Measurements from ENCODE around the gene CASK.
"Not testable (repeated sequence)": the region's sequence is repeated elsewhere in the genome, so short reads cannot be mapped to it uniquely, and the experiment has no call there.

The CASK gene

DNA sequence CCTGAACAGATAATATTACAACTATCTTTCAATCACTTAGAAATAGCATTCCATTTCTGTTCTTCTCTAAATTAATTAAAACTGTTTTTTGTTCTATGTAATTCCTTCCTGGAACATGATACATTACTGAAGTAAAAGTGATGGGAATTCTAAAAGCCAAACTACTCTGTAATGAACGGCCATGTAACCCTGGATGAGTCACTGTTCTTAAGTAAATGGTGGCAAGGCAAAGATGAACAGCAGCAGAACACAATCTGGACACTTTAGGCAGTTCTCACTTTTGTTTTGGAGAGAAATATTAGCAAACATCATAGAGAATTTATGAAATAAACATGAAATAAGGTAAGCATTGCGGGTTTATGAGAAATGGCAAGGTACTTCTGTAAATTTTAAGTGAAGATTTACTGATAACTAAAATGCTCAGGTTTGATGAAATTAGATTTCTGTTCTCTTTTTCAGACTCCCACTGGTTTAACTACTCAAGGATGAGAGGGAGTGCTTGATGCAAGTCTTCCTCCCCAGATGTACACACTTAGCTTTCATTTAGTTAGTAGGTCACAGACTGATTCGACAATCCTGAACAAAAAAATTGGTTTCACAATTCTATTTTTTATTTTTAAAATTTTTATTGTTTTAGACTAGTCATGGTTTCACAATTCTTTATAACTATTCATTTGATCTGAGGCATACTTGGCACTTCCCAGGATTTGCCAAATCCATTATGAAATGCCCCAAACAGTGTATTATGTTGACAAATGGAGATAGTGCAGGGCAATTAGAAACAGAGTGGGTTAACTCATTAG lies 200.3 kb downstream of the CASK start:
- TF ChIP-seq, protein P1, sequence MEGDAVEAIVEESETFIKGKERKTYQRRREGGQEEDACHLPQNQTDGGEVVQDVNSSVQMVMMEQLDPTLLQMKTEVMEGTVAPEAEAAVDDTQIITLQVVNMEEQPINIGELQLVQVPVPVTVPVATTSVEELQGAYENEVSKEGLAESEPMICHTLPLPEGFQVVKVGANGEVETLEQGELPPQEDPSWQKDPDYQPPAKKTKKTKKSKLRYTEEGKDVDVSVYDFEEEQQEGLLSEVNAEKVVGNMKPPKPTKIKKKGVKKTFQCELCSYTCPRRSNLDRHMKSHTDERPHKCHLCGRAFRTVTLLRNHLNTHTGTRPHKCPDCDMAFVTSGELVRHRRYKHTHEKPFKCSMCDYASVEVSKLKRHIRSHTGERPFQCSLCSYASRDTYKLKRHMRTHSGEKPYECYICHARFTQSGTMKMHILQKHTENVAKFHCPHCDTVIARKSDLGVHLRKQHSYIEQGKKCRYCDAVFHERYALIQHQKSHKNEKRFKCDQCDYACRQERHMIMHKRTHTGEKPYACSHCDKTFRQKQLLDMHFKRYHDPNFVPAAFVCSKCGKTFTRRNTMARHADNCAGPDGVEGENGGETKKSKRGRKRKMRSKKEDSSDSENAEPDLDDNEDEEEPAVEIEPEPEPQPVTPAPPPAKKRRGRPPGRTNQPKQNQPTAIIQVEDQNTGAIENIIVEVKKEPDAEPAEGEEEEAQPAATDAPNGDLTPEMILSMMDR (IDR thresholded peaks at IDR 0.05) = no peak
- Mint-ChIP-seq H3K4me3 (no peak overlapping the region), H3K9me3 (peaks cover 35% of the 10 kb centered on the region), H3K27me3 (ENCODE audit: low read depth, poor library complexity) (no peaks in the 10 kb centered on the region), H3K36me3 (ENCODE audit: low read depth) (peaks cover 39% of the 10 kb centered on the region), H3K27ac (no peak overlapping the region), H3K4me1 (peaks cover 17% of the 10 kb centered on the region)
- no peak for DNase-seq

DNA sequence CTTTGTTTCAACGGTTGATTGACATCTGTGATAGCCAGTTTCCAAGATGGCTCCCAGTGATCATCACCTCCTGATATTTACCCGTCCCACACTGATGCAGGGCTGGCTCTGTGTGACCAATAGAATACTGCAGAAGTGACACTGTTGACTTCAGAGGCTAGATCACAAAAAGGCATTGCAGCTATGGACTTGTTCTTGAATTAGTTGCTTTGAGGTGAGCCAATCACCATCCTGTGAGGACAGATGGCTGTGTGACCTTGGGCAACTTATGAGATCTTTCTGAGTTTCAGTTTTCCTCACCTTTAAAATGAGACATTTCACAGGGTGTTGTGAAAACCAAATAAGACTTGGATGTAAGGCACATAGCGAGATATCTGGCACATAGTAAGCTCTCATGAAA lies 201.1 kb downstream of the CASK start:
- peaks cover 45% of the 10 kb centered on the region for H3K36me3 Mint-ChIP-seq (ENCODE audit: low read depth)
- H3K9me3 Mint-ChIP-seq = peaks cover 40% of the 10 kb centered on the region
- no peak overlapping the region for H3K27ac Mint-ChIP-seq
- TF ChIP-seq, protein P1 (IDR thresholded peaks at IDR 0.05) = no peak
- DNase-seq = no peak
- no peak overlapping the region for H3K4me3 Mint-ChIP-seq
- H3K4me1 Mint-ChIP-seq = peaks cover 21% of the 10 kb centered on the region
- peaks cover 1% of the 10 kb centered on the region for H3K27me3 Mint-ChIP-seq (ENCODE audit: low read depth, poor library complexity)

DNA sequence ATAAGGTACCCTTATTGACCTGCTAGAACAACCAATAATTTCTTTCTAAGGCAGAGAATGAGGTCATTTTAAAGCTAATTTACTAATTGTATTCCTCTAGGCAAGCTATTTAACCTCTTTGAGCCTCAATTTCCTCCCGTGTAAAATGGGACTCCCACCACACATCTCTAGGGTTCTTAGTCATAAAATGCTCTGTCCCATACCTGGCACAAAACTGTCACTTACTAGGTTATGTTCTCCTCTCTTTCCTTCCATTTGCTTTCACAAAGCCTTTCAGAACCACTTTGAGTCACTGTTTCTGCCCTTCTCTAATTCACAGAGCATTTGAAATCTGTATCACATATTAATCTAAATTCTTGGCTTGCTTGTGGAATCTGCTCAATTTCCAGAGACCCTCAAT lies 201.8 kb downstream of the CASK start:
- TF ChIP-seq, protein P1 (IDR thresholded peaks at IDR 0.05) = no peak
- Mint-ChIP-seq H3K36me3 (ENCODE audit: low read depth) (peaks cover 51% of the 10 kb centered on the region), H3K27ac (no peak overlapping the region), H3K9me3 (peaks cover 46% of the 10 kb centered on the region), H3K27me3 (ENCODE audit: low read depth, poor library complexity) (peaks cover 3% of the 10 kb centered on the region), H3K4me1 (peaks cover 27% of the 10 kb centered on the region), H3K4me3 (no peak overlapping the region)
- DNase-seq = no peak

DNA sequence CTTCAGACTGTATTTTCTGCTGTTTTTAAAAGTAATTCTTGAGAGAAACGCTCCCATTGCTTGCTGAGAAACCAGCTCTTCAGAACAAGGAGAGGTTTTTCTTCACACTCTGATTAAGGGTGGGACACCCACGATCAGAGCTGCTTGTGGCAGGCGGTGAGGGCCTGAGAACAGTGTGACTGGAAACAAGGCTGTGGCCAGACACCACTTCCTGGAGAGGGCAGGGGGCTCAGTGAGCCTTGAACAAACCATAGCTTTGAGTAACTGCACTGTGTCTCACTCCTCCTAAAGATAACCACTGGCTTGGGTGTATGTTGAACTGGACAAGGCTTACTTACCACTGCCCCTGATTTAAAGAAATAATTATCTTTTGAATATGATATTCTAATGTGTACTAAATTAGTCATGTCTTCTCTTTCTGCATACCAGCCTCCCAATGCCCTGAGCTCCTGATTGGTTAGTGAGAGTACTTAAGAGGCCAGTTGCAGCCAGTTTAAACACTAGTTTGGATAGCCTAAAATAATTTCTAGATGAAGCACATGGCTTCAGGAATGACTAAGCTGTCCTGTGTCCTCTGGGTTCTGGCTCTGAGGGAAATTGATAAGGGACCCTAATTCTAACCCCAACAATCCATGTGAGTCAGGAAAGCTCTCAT lies 203.1 kb downstream of the CASK start:
- peaks cover 3% of the 10 kb centered on the region for H3K27me3 Mint-ChIP-seq (ENCODE audit: low read depth, poor library complexity)
- no peak overlapping the region for H3K27ac Mint-ChIP-seq
- TF ChIP-seq, protein P1 (IDR thresholded peaks at IDR 0.05) = no peak
- no peak overlapping the region for H3K4me3 Mint-ChIP-seq
- H3K9me3 Mint-ChIP-seq = peaks cover 52% of the 10 kb centered on the region
- DNase-seq = no peak
- H3K4me1 Mint-ChIP-seq = peaks cover 27% of the 10 kb centered on the region
- peaks cover 51% of the 10 kb centered on the region for H3K36me3 Mint-ChIP-seq (ENCODE audit: low read depth)

DNA sequence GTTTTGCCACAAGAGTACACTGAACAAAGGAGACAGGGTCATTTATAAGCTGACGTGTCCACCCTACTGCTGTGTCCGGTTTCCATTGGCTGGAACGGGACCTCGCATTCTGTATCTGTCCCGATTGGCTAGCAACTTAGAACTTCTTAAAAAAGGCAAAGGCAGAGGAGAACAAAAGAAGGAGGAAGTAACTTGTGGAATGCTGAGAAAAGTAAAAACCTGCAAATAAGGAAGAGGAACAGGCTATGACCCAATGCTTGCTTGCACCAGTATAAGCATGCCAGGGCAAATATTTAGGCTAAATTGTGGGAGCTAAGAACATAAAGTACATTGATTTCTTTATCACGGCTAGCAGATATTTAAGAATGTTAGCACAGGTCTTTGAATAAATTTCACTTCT lies 203.7 kb downstream of the CASK start:
- Mint-ChIP-seq H3K27ac (peak overlapping the region; percentile 60), H3K36me3 (ENCODE audit: low read depth) (peaks cover 51% of the 10 kb centered on the region), H3K9me3 (peaks cover 52% of the 10 kb centered on the region), H3K4me1 (peaks cover 27% of the 10 kb centered on the region), H3K4me3 (peak overlapping the region; percentile 4)
- not testable (repeated sequence) for H3K27me3 Mint-ChIP-seq (ENCODE audit: low read depth, poor library complexity); DNase-seq

DNA sequence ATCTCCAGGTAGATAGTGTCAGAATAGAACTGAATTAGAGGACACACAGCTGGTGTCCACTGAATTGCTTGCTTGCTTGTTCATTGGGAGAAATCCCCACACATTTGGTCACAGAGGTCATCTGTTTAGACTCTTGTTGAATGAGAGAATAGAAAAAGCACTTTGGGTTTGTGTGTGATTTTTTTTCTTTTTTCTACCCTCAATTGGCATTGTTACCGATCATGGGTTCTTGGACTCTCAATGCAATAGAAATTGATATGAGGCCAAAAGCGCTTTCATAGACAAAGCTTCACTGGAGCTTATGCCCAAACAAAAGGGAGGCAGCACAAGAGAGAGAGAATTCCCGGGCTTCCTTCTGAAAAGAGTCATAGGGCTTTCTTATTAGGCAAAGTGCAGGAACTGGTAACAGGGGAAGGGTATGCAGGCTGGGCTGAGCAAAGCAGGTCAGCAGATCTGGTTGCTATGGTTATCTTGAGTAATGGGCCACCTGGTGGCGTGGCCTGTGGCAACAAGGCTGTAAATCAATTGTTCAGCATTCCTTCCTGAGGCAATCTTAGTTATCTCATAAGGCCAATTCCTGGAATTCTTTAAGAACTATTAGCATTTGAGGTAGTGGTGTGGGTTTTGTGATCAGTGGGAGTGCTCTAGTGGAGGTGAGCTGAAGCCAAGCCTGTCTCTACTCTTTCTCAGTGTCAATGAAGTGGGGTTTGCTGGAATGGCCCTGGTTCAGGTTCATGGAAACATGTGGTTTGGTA lies 204.7 kb downstream of the CASK start:
- H3K9me3 Mint-ChIP-seq = peaks cover 58% of the 10 kb centered on the region
- peak overlapping the region; percentile 96 for H3K27ac Mint-ChIP-seq
- H3K36me3 Mint-ChIP-seq (ENCODE audit: low read depth) = peaks cover 51% of the 10 kb centered on the region
- H3K4me1 Mint-ChIP-seq = peaks cover 27% of the 10 kb centered on the region
- TF ChIP-seq, protein P1 (IDR thresholded peaks at IDR 0.05) = no peak
- H3K4me3 Mint-ChIP-seq = no peak overlapping the region
- peaks cover 3% of the 10 kb centered on the region for H3K27me3 Mint-ChIP-seq (ENCODE audit: low read depth, poor library complexity)
- DNase-seq = peak; percentile 21
